Measurements from ENCODE around the gene GLRA2. TPM values are rescaled to one million over a fixed set of nuclear protein-coding genes. Genes with fewer than 3 reads are reported as not detected.

The GLRA2 gene
- total RNA-seq, 1 donor from 2014 or later: not detected

DNA sequence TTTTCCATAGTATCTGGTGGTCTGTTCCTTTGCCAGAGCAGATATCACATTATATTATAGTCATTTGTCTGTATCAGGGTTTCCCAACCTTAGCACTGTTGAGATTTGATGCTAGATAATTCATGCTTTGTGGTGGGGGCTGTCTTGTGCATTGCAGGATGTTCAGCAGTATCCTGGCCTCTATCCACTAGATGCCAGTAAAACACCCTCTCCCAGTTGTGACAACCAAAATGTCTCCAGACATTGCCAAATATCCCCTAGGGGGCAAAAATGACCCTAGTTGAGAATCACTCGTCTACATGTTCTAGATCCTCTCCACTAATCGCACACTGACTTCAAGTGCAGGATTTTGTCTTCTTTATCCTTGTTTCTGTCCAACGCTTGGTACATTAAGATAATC lies 182.8 kb downstream of the GLRA2 start:
- Histone ChIP-seq H3K36me3 (no peaks in the 10 kb centered on the region), H3K9me3 (no peaks in the 10 kb centered on the region), H3K4me3 (no peak overlapping the region), H3K4me1 (no peaks in the 10 kb centered on the region), H3K27ac (no peak overlapping the region), H3K27me3 (no peaks in the 10 kb centered on the region)
- DNase-seq (no peak), ATAC-seq (no peak)
- TF ChIP-seq, protein P1, sequence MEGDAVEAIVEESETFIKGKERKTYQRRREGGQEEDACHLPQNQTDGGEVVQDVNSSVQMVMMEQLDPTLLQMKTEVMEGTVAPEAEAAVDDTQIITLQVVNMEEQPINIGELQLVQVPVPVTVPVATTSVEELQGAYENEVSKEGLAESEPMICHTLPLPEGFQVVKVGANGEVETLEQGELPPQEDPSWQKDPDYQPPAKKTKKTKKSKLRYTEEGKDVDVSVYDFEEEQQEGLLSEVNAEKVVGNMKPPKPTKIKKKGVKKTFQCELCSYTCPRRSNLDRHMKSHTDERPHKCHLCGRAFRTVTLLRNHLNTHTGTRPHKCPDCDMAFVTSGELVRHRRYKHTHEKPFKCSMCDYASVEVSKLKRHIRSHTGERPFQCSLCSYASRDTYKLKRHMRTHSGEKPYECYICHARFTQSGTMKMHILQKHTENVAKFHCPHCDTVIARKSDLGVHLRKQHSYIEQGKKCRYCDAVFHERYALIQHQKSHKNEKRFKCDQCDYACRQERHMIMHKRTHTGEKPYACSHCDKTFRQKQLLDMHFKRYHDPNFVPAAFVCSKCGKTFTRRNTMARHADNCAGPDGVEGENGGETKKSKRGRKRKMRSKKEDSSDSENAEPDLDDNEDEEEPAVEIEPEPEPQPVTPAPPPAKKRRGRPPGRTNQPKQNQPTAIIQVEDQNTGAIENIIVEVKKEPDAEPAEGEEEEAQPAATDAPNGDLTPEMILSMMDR (IDR thresholded peaks at IDR 0.05): no peak
- intact Hi-C loops (cut with DNase I): no loop called here

DNA sequence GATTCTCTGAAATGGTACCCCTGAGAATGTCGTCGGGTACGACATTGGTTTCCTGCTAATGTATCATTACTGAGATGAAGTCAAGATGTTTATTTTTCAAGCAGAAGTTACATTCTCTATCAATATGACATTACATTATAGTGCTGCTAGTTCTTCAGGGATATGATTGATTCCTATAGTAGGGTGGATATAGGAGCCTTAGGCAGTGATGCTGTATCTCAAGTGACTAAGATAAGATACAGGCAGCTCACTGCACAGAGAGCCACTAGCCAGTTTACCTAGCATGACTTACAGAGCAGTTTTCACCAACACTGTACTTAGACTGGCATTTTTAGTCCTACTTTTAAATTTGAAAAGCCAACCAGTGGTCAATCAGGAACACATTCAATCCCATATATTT lies 188.6 kb downstream of the GLRA2 start:
- no peaks in the 10 kb centered on the region for H3K36me3 ChIP-seq
- intact Hi-C loops (cut with DNase I): no loop called here
- no peak overlapping the region for H3K27ac ChIP-seq
- H3K4me3 ChIP-seq: no peak overlapping the region
- ATAC-seq (no peak), DNase-seq (no peak)
- no peaks in the 10 kb centered on the region for H3K4me1 ChIP-seq
- H3K27me3 ChIP-seq: no peaks in the 10 kb centered on the region
- TF ChIP-seq, protein P1 (IDR thresholded peaks at IDR 0.05): no peak
- no peaks in the 10 kb centered on the region for H3K9me3 ChIP-seq

DNA sequence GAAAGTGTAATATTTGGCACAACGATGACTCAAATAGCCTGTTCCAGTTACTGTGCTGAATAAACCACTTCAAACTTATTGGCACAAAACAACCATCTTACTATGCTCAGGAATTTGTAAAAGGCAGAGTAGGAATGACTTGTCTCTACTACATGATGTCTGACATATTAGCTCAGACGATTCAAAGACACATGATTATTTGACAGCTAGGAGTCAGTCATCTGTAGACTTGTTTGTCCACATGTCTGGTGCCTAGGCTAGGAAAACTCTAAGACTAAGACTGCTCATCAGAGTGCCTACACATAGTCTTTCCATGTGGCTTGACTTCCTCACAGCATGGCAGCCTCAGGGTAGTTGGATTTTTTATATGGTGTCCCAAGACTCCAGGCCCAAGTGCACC lies 189.1 kb downstream of the GLRA2 start:
- ATAC-seq (no peak), DNase-seq (no peak)
- intact Hi-C loops (cut with DNase I): no loop called here
- H3K27ac ChIP-seq: no peak overlapping the region
- no peaks in the 10 kb centered on the region for H3K9me3 ChIP-seq
- H3K4me3 ChIP-seq: no peak overlapping the region
- no peaks in the 10 kb centered on the region for H3K27me3 ChIP-seq
- no peaks in the 10 kb centered on the region for H3K36me3 ChIP-seq
- no peaks in the 10 kb centered on the region for H3K4me1 ChIP-seq
- TF ChIP-seq, protein P1 (IDR thresholded peaks at IDR 0.05): no peak

DNA sequence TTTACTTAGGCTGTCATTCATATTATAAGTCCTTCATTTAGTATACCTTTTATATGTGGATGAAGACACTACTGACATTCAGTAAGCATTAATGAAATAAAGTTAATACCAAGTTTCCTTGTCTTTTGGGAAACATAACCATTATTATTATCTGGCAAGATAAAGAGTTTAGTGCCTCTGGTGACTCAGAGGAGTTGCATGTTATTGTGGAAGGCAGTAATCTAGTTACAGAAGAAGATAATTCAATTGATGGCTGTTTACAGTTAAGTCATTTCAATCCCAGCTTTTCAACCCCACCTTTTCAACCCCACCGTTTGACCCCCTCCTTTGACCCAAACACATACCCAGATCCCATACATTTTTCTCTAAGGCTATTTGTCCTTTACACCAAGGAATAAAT lies 199.7 kb downstream of the GLRA2 start:
- no peak overlapping the region for H3K27ac ChIP-seq
- no peaks in the 10 kb centered on the region for H3K27me3 ChIP-seq
- TF ChIP-seq, protein P1 (IDR thresholded peaks at IDR 0.05): no peak
- no peak for DNase-seq
- no peaks in the 10 kb centered on the region for H3K4me1 ChIP-seq
- no peaks in the 10 kb centered on the region for H3K36me3 ChIP-seq
- no peak overlapping the region for H3K4me3 ChIP-seq
- no peaks in the 10 kb centered on the region for H3K9me3 ChIP-seq
- intact Hi-C loops (cut with DNase I): no loop called here
- ATAC-seq: no peak

DNA sequence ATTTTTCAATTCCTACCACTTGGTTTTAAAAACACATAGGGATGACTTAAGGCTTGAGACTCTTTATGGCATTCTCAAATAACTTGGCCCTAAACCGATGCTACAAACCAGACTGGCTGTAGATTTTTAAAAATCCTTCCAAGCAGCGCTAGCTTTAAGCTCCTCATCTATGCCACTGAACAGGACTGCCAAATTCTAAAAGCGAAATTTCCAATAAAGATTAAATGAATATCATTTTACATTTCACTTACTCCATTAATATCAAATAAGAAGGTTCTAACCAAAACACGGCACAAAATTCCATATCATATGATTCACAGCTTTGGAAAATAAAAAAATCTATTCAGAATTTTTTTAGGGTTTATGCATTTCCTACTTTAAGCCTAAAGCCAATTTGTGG lies 209.3 kb downstream of the GLRA2 start:
- no peak overlapping the region for H3K4me3 ChIP-seq
- intact Hi-C loops (cut with DNase I): no loop called here
- TF ChIP-seq, protein P1 (IDR thresholded peaks at IDR 0.05): no peak
- no peak overlapping the region for H3K27ac ChIP-seq
- H3K4me1 ChIP-seq: no peaks in the 10 kb centered on the region
- H3K9me3 ChIP-seq: no peaks in the 10 kb centered on the region
- DNase-seq (no peak), ATAC-seq (no peak)
- H3K36me3 ChIP-seq: no peaks in the 10 kb centered on the region
- H3K27me3 ChIP-seq: no peaks in the 10 kb centered on the region

DNA sequence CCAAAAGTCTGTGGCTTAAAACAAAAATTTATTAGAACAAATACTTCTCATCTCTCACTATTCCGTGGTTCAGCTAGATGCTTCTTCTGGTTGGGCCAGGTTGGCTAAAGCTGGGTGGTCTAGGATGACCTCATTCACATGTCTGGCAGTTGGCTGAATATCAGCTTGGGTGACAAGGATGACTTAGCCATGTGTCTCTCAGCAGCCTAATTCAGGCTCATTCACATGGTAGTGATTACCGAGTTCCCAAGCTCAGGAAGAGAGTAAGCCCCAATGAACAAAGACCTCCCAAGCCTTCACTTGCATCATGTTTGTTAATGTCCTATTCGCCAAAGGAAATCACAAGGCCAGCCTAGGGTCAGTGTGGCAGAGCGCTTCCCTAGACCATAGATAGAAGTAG lies 224.1 kb downstream of the GLRA2 start:
- DNase-seq: no peak
- TF ChIP-seq, protein P1 (IDR thresholded peaks at IDR 0.05): no peak
- no peak for ATAC-seq

More for the DNA sequence above, 224.1 kb downstream of the GLRA2 start:
- Histone ChIP-seq H3K27me3 (no peaks in the 10 kb centered on the region), H3K27ac (no peak overlapping the region), H3K9me3 (no peaks in the 10 kb centered on the region), H3K4me1 (no peaks in the 10 kb centered on the region), H3K4me3 (no peak overlapping the region), H3K36me3 (no peaks in the 10 kb centered on the region)
- intact Hi-C loops (cut with DNase I): no loop called here
